Measurements from ENCODE around the gene GH2.

Gene GH2

GRCh38 chr17:63838631-63839171 lies 43.0 kb downstream of the GH2 start:
- DNase-seq, result peak; percentile 82

- DNase-seq, result no peak
These were observed 43.7 kb downstream of the GH2 start for GRCh38 chr17:63837962-63838600.

- no peak for DNase-seq
These were observed 44.3 kb downstream of the GH2 start for GRCh38 chr17:63837480-63837879.

DNA sequence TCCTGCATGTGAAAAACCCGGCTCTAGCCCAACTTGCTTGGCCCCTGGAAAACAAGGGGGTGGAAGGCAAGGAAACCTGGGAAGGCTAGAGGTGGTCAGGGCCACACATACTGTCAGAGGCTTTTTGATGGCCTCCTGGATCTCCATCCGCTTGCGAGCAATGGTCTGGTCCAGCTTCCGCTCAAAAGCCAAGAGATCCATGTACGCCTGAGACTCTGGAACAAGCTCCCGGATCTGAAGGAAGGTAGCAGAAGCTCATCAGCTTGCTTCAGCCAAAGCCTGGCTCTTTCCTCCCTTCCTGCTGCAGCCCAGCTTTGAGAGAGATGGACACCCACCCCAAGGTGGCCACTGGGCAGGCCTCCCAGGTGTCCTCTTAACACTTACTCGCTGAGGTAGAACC lies 44.9 kb downstream of the GH2 start:
- no peak for DNase-seq

- no peak for DNase-seq
These were observed 46.5 kb downstream of the GH2 start for GRCh38 chr17:63835167-63835720.

GRCh38 chr17:63834431-63835166 lies 47.1 kb downstream of the GH2 start:
- peak; percentile 58 for DNase-seq

- DNase-seq, result no peak
These were observed 47.9 kb downstream of the GH2 start for GRCh38 chr17:63833741-63834373.

DNA sequence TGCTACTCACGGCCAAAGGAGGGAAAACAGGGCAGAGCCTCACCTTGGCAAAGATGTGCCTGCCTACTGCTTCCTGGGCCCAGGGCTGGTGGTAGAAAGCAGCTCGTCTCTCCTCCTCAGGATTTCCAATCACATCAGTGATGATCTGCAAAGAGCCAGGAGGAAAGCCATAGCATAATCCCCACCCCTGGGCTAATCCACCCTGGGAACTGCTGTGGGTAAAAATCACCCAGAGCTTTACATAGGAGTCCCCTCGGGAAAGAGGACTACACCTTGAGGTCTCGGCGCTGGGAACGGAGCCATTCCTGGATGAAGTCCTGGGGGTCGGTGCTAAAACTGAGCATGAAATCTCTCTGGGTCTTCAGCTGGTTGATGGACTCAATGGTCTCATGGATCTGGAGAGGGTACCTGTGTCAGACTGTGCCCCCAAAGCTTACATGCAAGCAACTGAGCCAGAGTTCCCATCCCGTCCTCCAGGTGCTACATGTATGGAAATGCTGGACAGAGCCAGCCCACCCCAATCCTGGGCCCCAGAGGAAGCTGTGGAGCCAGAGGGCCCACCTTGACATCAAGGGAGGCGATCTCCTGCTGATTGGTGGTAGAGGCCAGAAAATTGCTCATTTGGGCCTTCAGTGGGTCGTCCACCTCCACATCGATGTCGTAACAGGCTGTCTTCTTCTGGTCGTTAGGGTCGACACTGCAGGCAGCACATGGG lies 48.6 kb downstream of the GH2 start:
- DNase-seq, result no peak

DNA sequence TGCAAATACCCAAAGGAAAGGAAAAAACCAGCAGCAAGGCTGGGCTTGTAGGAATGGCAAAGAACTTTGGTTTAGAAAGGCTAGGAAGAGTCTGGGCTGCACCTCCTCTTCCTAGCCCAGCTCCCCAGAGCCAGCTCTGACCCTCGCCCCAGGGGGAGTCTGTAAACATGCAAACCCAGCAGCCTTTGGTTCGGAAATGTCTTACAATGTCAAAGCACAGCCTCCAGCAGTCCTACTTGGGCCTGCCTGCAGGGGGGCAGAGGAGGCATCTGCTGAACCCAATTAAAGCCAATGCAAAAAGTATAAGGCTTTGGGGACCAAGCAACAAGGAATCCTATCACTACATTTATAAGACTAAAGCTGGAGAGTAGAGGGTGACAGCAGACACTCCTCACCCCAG lies 49.3 kb downstream of the GH2 start:
- DNase-seq, result no peak

- DNase-seq, result no peak
These were observed 49.7 kb downstream of the GH2 start for GRCh38 chr17:63832014-63832413.

DNA sequence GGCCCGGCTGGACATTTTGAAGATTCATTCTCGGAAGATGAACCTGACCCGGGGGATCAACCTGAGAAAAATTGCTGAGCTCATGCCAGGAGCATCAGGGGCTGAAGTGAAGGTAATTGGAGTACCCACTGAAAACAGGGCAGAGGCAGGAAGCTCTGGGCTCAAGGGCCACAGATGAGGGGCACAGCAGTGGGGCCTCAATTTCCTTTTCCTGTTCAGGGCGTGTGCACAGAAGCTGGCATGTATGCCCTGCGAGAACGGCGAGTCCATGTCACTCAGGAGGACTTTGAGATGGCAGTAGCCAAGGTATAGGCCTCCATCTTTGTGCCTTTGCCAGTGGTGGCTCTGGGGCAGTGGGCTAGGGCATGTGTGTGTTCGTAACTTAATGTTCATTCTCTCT lies 50.2 kb downstream of the GH2 start:
- no peak for DNase-seq

GRCh38 chr17:63830904-63831491 lies 50.7 kb downstream of the GH2 start:
- DNase-seq, result no peak

- no peak for DNase-seq
These were observed 51.5 kb downstream of the GH2 start for GRCh38 chr17:63830278-63830677.

Data from left hindlimb (tissue), 1 donor.